ENCODE results near the gene WDR73. TPM values are rescaled to one million over a fixed set of nuclear protein-coding genes. Genes with fewer than 3 reads are reported as not detected.

WDR73 gene
- total and polyA plus RNA-seq, 4 donors, result 7.5 to 16.0 (median 10.1) TPM

- H3K36me3 ChIP-seq (ENCODE audit: control insufficient read depth in 4 of 4, insufficient read depth in 3 of 4, low read depth in 1 of 4, low read length in 3 of 4), result peaks cover 5 to 36% (median 16%) of the 10 kb centered on the region in 4 donors
Observed at GRCh38 chr15:84666373-84666772, 12.3 kb upstream of the WDR73 start.

More at GRCh38 chr15:84666373-84666772, 12.3 kb upstream of the WDR73 start:
- Histone ChIP-seq H3K27me3 (ENCODE audit: control insufficient read depth in 4 of 4, insufficient read depth in 4 of 4, low read length in 3 of 4) (no peaks in the 10 kb centered on the region), H3K4me1 (ENCODE audit: control insufficient read depth in 4 of 4, insufficient read depth in 4 of 4, low read length in 3 of 4) (peaks cover 0 to 3% (median 2%) of the 10 kb centered on the region in 4 donors), H3K9me3 (ENCODE audit: control insufficient read depth in 4 of 4, low read length in 3 of 4) (no peaks in the 10 kb centered on the region), H3K27ac (ENCODE audit: low read depth in 1 of 2, low read length in 2 of 2) (no peak overlapping the region), H3K4me3 (ENCODE audit: low read depth in 1 of 3, low read length in 3 of 3) (no peak overlapping the region), H3K9ac (ENCODE audit: low read depth in 1 of 2, low read length in 2 of 2) (no peak overlapping the region)
- WGBS, result 83% methylated on average over 2 of the region's 2 CpGs
- TF ChIP-seq EGR1 (IDR thresholded peaks at IDR 0.05; ENCODE audit: low read depth in 2 of 2) (no peak), HNF4A (conservative IDR thresholded peaks at IDR 0.05) (no peak), REST (IDR thresholded peaks at IDR 0.05) (no peak), RAD21 (IDR thresholded peaks at IDR 0.05) (no peak), MAX (IDR thresholded peaks at IDR 0.05) (no peak), NR2F2 (IDR thresholded peaks at IDR 0.05) (no peak), YY1 (IDR thresholded peaks at IDR 0.05) (no peak), FOXA2 (IDR thresholded peaks at IDR 0.05) (no peak), GABPA (IDR thresholded peaks at IDR 0.05 in 1 of 2, conservative IDR thresholded peaks at IDR 0.05 in 1 of 2) (no peak), ATF3 (IDR thresholded peaks at IDR 0.05) (no peak), CTCF (IDR thresholded peaks at IDR 0.05; ENCODE audit: low read depth, low read length, missing input control) (no peak), FOXA1 (IDR thresholded peaks at IDR 0.05) (no peak), ZBTB33 (IDR thresholded peaks at IDR 0.05) (no peak), SP1 (IDR thresholded peaks at IDR 0.05) (no peak), TAF1 (conservative IDR thresholded peaks at IDR 0.05) (no peak), JUND (IDR thresholded peaks at IDR 0.05) (no peak)
- DNase-seq (ENCODE audit: low spot score), result no peak

All from liver (tissue), 9 donors.